ENCODE data around the gene GBP2. TPM values are rescaled to one million over a fixed set of nuclear protein-coding genes. Genes with fewer than 3 reads are reported as not detected.

GBP2 gene
- polyA plus RNA-seq, 3 donors: 46.1 to 83.9 (median 74.1) TPM

GRCh38 chr1:89147678-89148658 lies 22.1 kb upstream of the GBP2 start:
- peaks cover 0 to 2% (median 0%) of the 10 kb centered on the region in 3 donors for H3K27me3 Mint-ChIP-seq (ENCODE audit: low read depth in 3 of 3)
- H3K9me3 Mint-ChIP-seq: no peaks in the 10 kb centered on the region
- no peaks in the 10 kb centered on the region for H3K9me3 ChIP-seq (replicated peaks in 1 of 2; ENCODE audit: control insufficient read depth in 1 of 2, insufficient read depth in 1 of 2, low read length in 2 of 2)
- H3K79me2 ChIP-seq (ENCODE audit: insufficient read depth, low read length): no peaks in the 10 kb centered on the region
- no peak overlapping the region for H3K27ac ChIP-seq (ENCODE audit: low read depth in 1 of 2, low read length in 2 of 2)
- H4K20me1 ChIP-seq (ENCODE audit: insufficient read depth, low read length): no peaks in the 10 kb centered on the region
- H3K4me1 Mint-ChIP-seq: peaks cover 4% of the 10 kb centered on the region
- H3K27ac Mint-ChIP-seq: no peak overlapping the region
- H3K27me3 ChIP-seq (ENCODE audit: control insufficient read depth in 2 of 2, insufficient read depth in 2 of 2, low read length in 2 of 2): no peaks in the 10 kb centered on the region
- no peak overlapping the region for H3K4me3 Mint-ChIP-seq
- 100% methylated on average over 1 of the region's 3 CpGs for WGBS (ENCODE audit: insufficient coverage)
- no peaks in the 10 kb centered on the region for H3K4me1 ChIP-seq (ENCODE audit: control insufficient read depth in 1 of 2, insufficient read depth in 2 of 2, low read length in 2 of 2)
- H3K36me3 Mint-ChIP-seq: no peaks in the 10 kb centered on the region
- TF ChIP-seq CTCF (IDR thresholded peaks at IDR 0.05): no peak
- no peak overlapping the region for H3K4me3 ChIP-seq (replicated peaks in 1 of 3; ENCODE audit: low read depth in 2 of 3, low read length in 3 of 3)
- intact Hi-C loops (cut with micrococcal nuclease): no loop called here
- DNase-seq: no peak
- H2AFZ ChIP-seq (ENCODE audit: insufficient read depth, low read depth, low read length, poor library complexity, severe bottlenecking): no peak overlapping the region
- no peak overlapping the region for H3K9ac ChIP-seq (ENCODE audit: insufficient read depth, low read length, poor library complexity, severe bottlenecking)
- no peaks in the 10 kb centered on the region for H3K36me3 ChIP-seq (replicated peaks in 1 of 2; ENCODE audit: control insufficient read depth in 1 of 2, insufficient read depth in 2 of 2, low read length in 2 of 2)
- H3K4me2 ChIP-seq (replicated peaks; ENCODE audit: extremely low read depth, low read length, poor library complexity, severe bottlenecking): no peak overlapping the region

- no peak overlapping the region for H3K4me3 Mint-ChIP-seq
- Histone ChIP-seq H3K36me3 (replicated peaks in 1 of 2; ENCODE audit: control insufficient read depth in 1 of 2, insufficient read depth in 2 of 2, low read length in 2 of 2) (no peaks in the 10 kb centered on the region), H4K20me1 (ENCODE audit: insufficient read depth, low read length) (no peaks in the 10 kb centered on the region), H3K4me2 (replicated peaks; ENCODE audit: extremely low read depth, low read length, poor library complexity, severe bottlenecking) (no peak overlapping the region), H3K27me3 (ENCODE audit: control insufficient read depth in 2 of 2, insufficient read depth in 2 of 2, low read length in 2 of 2) (no peaks in the 10 kb centered on the region), H3K27ac (ENCODE audit: low read depth in 1 of 2, low read length in 2 of 2) (no peak overlapping the region), H3K9ac (ENCODE audit: insufficient read depth, low read length, poor library complexity, severe bottlenecking) (no peak overlapping the region), H3K9me3 (replicated peaks in 1 of 2; ENCODE audit: control insufficient read depth in 1 of 2, insufficient read depth in 1 of 2, low read length in 2 of 2) (no peaks in the 10 kb centered on the region), H3K4me1 (ENCODE audit: control insufficient read depth in 1 of 2, insufficient read depth in 2 of 2, low read length in 2 of 2) (no peaks in the 10 kb centered on the region), H2AFZ (ENCODE audit: insufficient read depth, low read depth, low read length, poor library complexity, severe bottlenecking) (no peak overlapping the region), H3K79me2 (ENCODE audit: insufficient read depth, low read length) (no peaks in the 10 kb centered on the region), H3K4me3 (replicated peaks in 1 of 3; ENCODE audit: low read depth in 2 of 3, low read length in 3 of 3) (no peak overlapping the region)
- no peaks in the 10 kb centered on the region for H3K9me3 Mint-ChIP-seq
- intact Hi-C loops (cut with micrococcal nuclease): no loop called here
- no peak for DNase-seq
- no peak overlapping the region for H3K27ac Mint-ChIP-seq
- no CpG with 5 or more reads among the region's 3 CpGs for WGBS (ENCODE audit: insufficient coverage)
- no peak for TF ChIP-seq CTCF (IDR thresholded peaks at IDR 0.05)
- H3K4me1 Mint-ChIP-seq: peaks cover 4% of the 10 kb centered on the region
- no peaks in the 10 kb centered on the region for H3K36me3 Mint-ChIP-seq
- H3K27me3 Mint-ChIP-seq (ENCODE audit: low read depth in 3 of 3): peaks cover 0 to 2% (median 0%) of the 10 kb centered on the region in 3 donors
Observed at GRCh38 chr1:89146721-89147120, 20.8 kb upstream of the GBP2 start.
